Dendritic cell treated with granulocyte-macrophage colony-stimulating factor and Interleukin-4, amounts not matched to agents 40 ng/mL and 50 ng/mL, for 4 days (primary cell): ENCODE results near the gene EMC1.
"Not testable (repeated sequence)": the region's sequence is repeated elsewhere in the genome, so short reads cannot be mapped to it uniquely, and the experiment has no call there.

Experiments used
- H3K27ac Mint-ChIP-seq: one replicate; pipeline ENCODE4 v1.8.0; 2022; ENCODE audit warnings: mild to moderate bottlenecking, mixed read lengths
- H3K27me3 Mint-ChIP-seq: one replicate; pipeline ENCODE4 v1.8.0; 2022; ENCODE audit warnings: mild to moderate bottlenecking, mixed read lengths
- H3K36me3 Mint-ChIP-seq: one replicate; pipeline ENCODE4 v1.8.0; 2022; ENCODE audit warnings: low read depth, mixed read lengths
- H3K4me1 Mint-ChIP-seq: one replicate; pipeline ENCODE4 v1.8.0; 2022; ENCODE audit warnings: low read depth, mixed read lengths
- H3K4me3 Mint-ChIP-seq: one replicate; pipeline ENCODE4 v1.8.0; 2022; ENCODE audit warnings: mild to moderate bottlenecking, moderate library complexity, mixed read lengths
- H3K9me3 Mint-ChIP-seq: one replicate; pipeline ENCODE4 v1.8.0; 2022; ENCODE audit warnings: mixed read lengths
- intact Hi-C: fragments of 100-400 bp; cut with micrococcal nuclease; formaldehyde crosslinking; loops from one replicate; pipeline ENCODE4 v1.15.0; 2022

The EMC1 gene

GRCh38 chr1:19250629-19251304, 557 bp downstream of the EMC1 start:
- intact Hi-C loops: loop anchor here (2.0 to 5.0 kb wide), 2 partner anchors 38 to 62 kb away; partner anchors contain the start of genes AKR7A2, SLC66A1 and UBR4
- Mint-ChIP-seq H3K27ac (peak overlapping the region; percentile 99), H3K27me3 (no peaks in the 10 kb centered on the region), H3K4me1 (peaks cover 32% of the 10 kb centered on the region), H3K9me3 (no peaks in the 10 kb centered on the region), H3K4me3 (peak overlapping the region; percentile 89), H3K36me3 (peaks cover 37% of the 10 kb centered on the region)

GRCh38 chr1:19240673-19241538, 10.4 kb downstream of the EMC1 start:
- H3K4me3 Mint-ChIP-seq: no peak overlapping the region
- intact Hi-C loops: no loop called here
- peaks cover 5% of the 10 kb centered on the region for H3K4me1 Mint-ChIP-seq
- no peaks in the 10 kb centered on the region for H3K27me3 Mint-ChIP-seq
- peaks cover 99% of the 10 kb centered on the region for H3K36me3 Mint-ChIP-seq
- peak overlapping the region; percentile 41 for H3K27ac Mint-ChIP-seq
- no peaks in the 10 kb centered on the region for H3K9me3 Mint-ChIP-seq

- Mint-ChIP-seq H3K27ac (peak overlapping the region; percentile 41), H3K4me1 (peaks cover 5% of the 10 kb centered on the region), H3K36me3 (peaks cover 100% of the 10 kb centered on the region), H3K4me3 (no peak overlapping the region), H3K27me3 (no peaks in the 10 kb centered on the region), H3K9me3 (no peaks in the 10 kb centered on the region)
- intact Hi-C loops: no loop called here
Observed at GRCh38 chr1:19239876-19240275, 11.4 kb downstream of the EMC1 start.

GRCh38 chr1:19234224-19234623, 17.1 kb downstream of the EMC1 start:
- H3K27ac Mint-ChIP-seq: no peak overlapping the region
- no peak overlapping the region for H3K4me3 Mint-ChIP-seq
- intact Hi-C loops: no loop called here
- H3K4me1 Mint-ChIP-seq: no peaks in the 10 kb centered on the region
- H3K9me3 Mint-ChIP-seq: no peaks in the 10 kb centered on the region
- H3K36me3 Mint-ChIP-seq: peaks cover 100% of the 10 kb centered on the region
- no peaks in the 10 kb centered on the region for H3K27me3 Mint-ChIP-seq

GRCh38 chr1:19232524-19232846, 18.8 kb downstream of the EMC1 start:
- Mint-ChIP-seq H3K4me1 (no peaks in the 10 kb centered on the region), H3K27ac (no peak overlapping the region), H3K9me3 (no peaks in the 10 kb centered on the region), H3K4me3 (no peak overlapping the region), H3K36me3 (peaks cover 100% of the 10 kb centered on the region), H3K27me3 (no peaks in the 10 kb centered on the region)
- intact Hi-C loops: no loop called here

- intact Hi-C loops, H3K4me3 Mint-ChIP-seq, H3K27ac Mint-ChIP-seq, H3K27me3 Mint-ChIP-seq, H3K4me1 Mint-ChIP-seq, H3K9me3 Mint-ChIP-seq: not testable (repeated sequence)
- H3K36me3 Mint-ChIP-seq: peaks cover 100% of the 10 kb centered on the region
Observed at GRCh38 chr1:19231736-19232523, 19.4 kb downstream of the EMC1 start.

- Mint-ChIP-seq H3K27me3 (no peaks in the 10 kb centered on the region), H3K36me3 (peaks cover 98% of the 10 kb centered on the region), H3K9me3 (no peaks in the 10 kb centered on the region), H3K27ac (no peak overlapping the region), H3K4me1 (no peaks in the 10 kb centered on the region), H3K4me3 (no peak overlapping the region)
- intact Hi-C loops: no loop called here
Observed at GRCh38 chr1:19229828-19230325, 21.4 kb downstream of the EMC1 start.

GRCh38 chr1:19229229-19229628, 22.1 kb downstream of the EMC1 start:
- no peak overlapping the region for H3K27ac Mint-ChIP-seq
- intact Hi-C loops: no loop called here
- no peaks in the 10 kb centered on the region for H3K27me3 Mint-ChIP-seq
- H3K9me3 Mint-ChIP-seq: no peaks in the 10 kb centered on the region
- no peak overlapping the region for H3K4me3 Mint-ChIP-seq
- no peaks in the 10 kb centered on the region for H3K4me1 Mint-ChIP-seq
- peaks cover 98% of the 10 kb centered on the region for H3K36me3 Mint-ChIP-seq

GRCh38 chr1:19222979-19223824, 28.1 kb downstream of the EMC1 start:
- intact Hi-C loops: no loop called here
- Mint-ChIP-seq H3K4me3 (no peak overlapping the region), H3K36me3 (peaks cover 98% of the 10 kb centered on the region), H3K4me1 (no peaks in the 10 kb centered on the region), H3K27me3 (no peaks in the 10 kb centered on the region), H3K27ac (no peak overlapping the region), H3K9me3 (no peaks in the 10 kb centered on the region)

- H3K27ac Mint-ChIP-seq: no peak overlapping the region
- H3K27me3 Mint-ChIP-seq: no peaks in the 10 kb centered on the region
- peaks cover 98% of the 10 kb centered on the region for H3K36me3 Mint-ChIP-seq
- no peaks in the 10 kb centered on the region for H3K9me3 Mint-ChIP-seq
- H3K4me3 Mint-ChIP-seq: no peak overlapping the region
- H3K4me1 Mint-ChIP-seq: no peaks in the 10 kb centered on the region
- intact Hi-C loops: no loop called here
Observed at GRCh38 chr1:19222573-19222972, 28.8 kb downstream of the EMC1 start.

- Mint-ChIP-seq H3K36me3 (peaks cover 95% of the 10 kb centered on the region), H3K4me3 (no peak overlapping the region), H3K4me1 (no peaks in the 10 kb centered on the region), H3K27ac (no peak overlapping the region), H3K27me3 (no peaks in the 10 kb centered on the region), H3K9me3 (no peaks in the 10 kb centered on the region)
- intact Hi-C loops: no loop called here
Observed at GRCh38 chr1:19220991-19221390, 30.3 kb downstream of the EMC1 start.

GRCh38 chr1:19220080-19220846, 31.1 kb downstream of the EMC1 start:
- Mint-ChIP-seq H3K9me3 (no peaks in the 10 kb centered on the region), H3K27ac (no peak overlapping the region), H3K27me3 (no peaks in the 10 kb centered on the region), H3K36me3 (peaks cover 91% of the 10 kb centered on the region), H3K4me1 (no peaks in the 10 kb centered on the region), H3K4me3 (no peak overlapping the region)
- intact Hi-C loops: no loop called here

GRCh38 chr1:19219451-19219850, 31.9 kb downstream of the EMC1 start:
- no peak overlapping the region for H3K27ac Mint-ChIP-seq
- H3K9me3 Mint-ChIP-seq: no peaks in the 10 kb centered on the region
- H3K27me3 Mint-ChIP-seq: no peaks in the 10 kb centered on the region
- H3K4me1 Mint-ChIP-seq: no peaks in the 10 kb centered on the region
- intact Hi-C loops: no loop called here
- peaks cover 90% of the 10 kb centered on the region for H3K36me3 Mint-ChIP-seq
- no peak overlapping the region for H3K4me3 Mint-ChIP-seq
